22Rv1 (cell line): Measurements from ENCODE around the gene CYP17A1.

ENCODE experiments used
- ZFX ChIP-seq: fragments of 450-650 bp; IDR thresholded peaks from 2 replicates; pipeline ENCODE4 v1.6.1; 2017; ENCODE audit warnings: antibody characterized with exemption, borderline replicate concordance
- TF ChIP-seq, protein P1 (sequence below): fragments of 450-650 bp; IDR thresholded peaks from 2 replicates; pipeline ENCODE4 v1.5.1; 2017; ENCODE audit warnings: mild to moderate bottlenecking

GRCh38 chr10:102827597-102827975, 9.6 kb downstream of the CYP17A1 start:
- TF ChIP-seq, protein P1, sequence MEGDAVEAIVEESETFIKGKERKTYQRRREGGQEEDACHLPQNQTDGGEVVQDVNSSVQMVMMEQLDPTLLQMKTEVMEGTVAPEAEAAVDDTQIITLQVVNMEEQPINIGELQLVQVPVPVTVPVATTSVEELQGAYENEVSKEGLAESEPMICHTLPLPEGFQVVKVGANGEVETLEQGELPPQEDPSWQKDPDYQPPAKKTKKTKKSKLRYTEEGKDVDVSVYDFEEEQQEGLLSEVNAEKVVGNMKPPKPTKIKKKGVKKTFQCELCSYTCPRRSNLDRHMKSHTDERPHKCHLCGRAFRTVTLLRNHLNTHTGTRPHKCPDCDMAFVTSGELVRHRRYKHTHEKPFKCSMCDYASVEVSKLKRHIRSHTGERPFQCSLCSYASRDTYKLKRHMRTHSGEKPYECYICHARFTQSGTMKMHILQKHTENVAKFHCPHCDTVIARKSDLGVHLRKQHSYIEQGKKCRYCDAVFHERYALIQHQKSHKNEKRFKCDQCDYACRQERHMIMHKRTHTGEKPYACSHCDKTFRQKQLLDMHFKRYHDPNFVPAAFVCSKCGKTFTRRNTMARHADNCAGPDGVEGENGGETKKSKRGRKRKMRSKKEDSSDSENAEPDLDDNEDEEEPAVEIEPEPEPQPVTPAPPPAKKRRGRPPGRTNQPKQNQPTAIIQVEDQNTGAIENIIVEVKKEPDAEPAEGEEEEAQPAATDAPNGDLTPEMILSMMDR, result no peak
- TF ChIP-seq ZFX, result no peak
